Epithelial cell of esophagus (primary cell): ENCODE measurements around the gene HIRA.

ENCODE experiments used
- DNase-seq: peaks from one replicate; pipeline ENCODE4 v3.0.0; 2010; ENCODE audit warnings: low read depth
- H3K4me3 ChIP-seq: 2 replicates; pipeline ENCODE4 v1.5.1; 2011; ENCODE audit warnings: mild to moderate bottlenecking, low read length, control low read depth
- CTCF ChIP-seq: IDR thresholded peaks from 2 replicates; pipeline ENCODE4 v1.5.1; 2011; ENCODE audit warnings: low read depth, mild to moderate bottlenecking, low read length, control low read depth, inconsistent platforms; ENCODE audit not compliant: insufficient read depth; ENCODE audit errors: missing control alignments

The HIRA gene

GRCh38 chr22:19400881-19401280 lies 30.7 kb downstream of the HIRA start:
- H3K4me3 ChIP-seq = no peak overlapping the region
- TF ChIP-seq CTCF = no peak
- DNase-seq = no peak

- no peak for TF ChIP-seq CTCF
Measured at GRCh38 chr22:19398652-19399051, 32.9 kb downstream of the HIRA start.

GRCh38 chr22:19398206-19398605 lies 33.3 kb downstream of the HIRA start:
- TF ChIP-seq CTCF = no peak
- no peak overlapping the region for H3K4me3 ChIP-seq
- DNase-seq = no peak

More at GRCh38 chr22:19398652-19399051, 32.9 kb downstream of the HIRA start:
- no peak overlapping the region for H3K4me3 ChIP-seq
- DNase-seq = no peak

GRCh38 chr22:19397734-19398104 lies 33.8 kb downstream of the HIRA start:
- no peak for TF ChIP-seq CTCF
- no peak for DNase-seq
- H3K4me3 ChIP-seq = no peak overlapping the region

- no peak for TF ChIP-seq CTCF
- DNase-seq = no peak
- no peak overlapping the region for H3K4me3 ChIP-seq
Measured at GRCh38 chr22:19396934-19397733, 34.4 kb downstream of the HIRA start.

GRCh38 chr22:19396561-19396933 lies 35.0 kb downstream of the HIRA start:
- H3K4me3 ChIP-seq = no peak overlapping the region
- TF ChIP-seq CTCF = no peak
- DNase-seq = no peak

GRCh38 chr22:19395276-19395675 lies 36.3 kb downstream of the HIRA start:
- TF ChIP-seq CTCF = no peak
- no peak overlapping the region for H3K4me3 ChIP-seq
- no peak for DNase-seq
